HepG2 (cell line): Measurements from ENCODE around the gene SLC18A3. TPM values are rescaled to one million over a fixed set of nuclear protein-coding genes. Genes with fewer than 3 reads are reported as not detected.

Experiments
- EEA1 ChIP-seq: sonication (generic); formaldehyde crosslinking; IDR thresholded peaks from 2 replicates; pipeline ENCODE4 v1.5.1; 2020; ENCODE audit warnings: mild to moderate bottlenecking, missing genetic modification reagents, borderline replicate concordance
- polyA plus RNA-seq, 8 experiments: library from polyadenylated mRNA; depleted of rRNA in 3 of 8; stranded (reverse) in 7 of 8; unstranded in 1 of 8; fragments of >200 nt; fragmentation: Illumina TruSeq in 4 of 8; extraction: Trizol in 4 of 8; gene quantifications; 2 replicates each; pipeline versions ENCODE4 v1.2.1 to v1.2.3, GENCODE V29; 2011 to 2016; ENCODE audit warnings: low read depth in 4 of 8, missing spikeins in 1 of 8, mixed read lengths in 1 of 8; ENCODE audit not compliant: insufficient read depth in 1 of 8
- total RNA-seq, 5 experiments: library from RNA; depleted of rRNA; stranded (reverse); fragments of >200 nt; fragmentation: Illumina TruSeq; extraction: Trizol; gene quantifications; 2 replicates each; pipeline ENCODE4 v1.2.3, GENCODE V29; 2016; ENCODE audit warnings: low read depth in 1 of 5
- TF ChIP-seq, protein P1 (sequence below): sonication (generic); formaldehyde crosslinking; IDR thresholded peaks from 2 replicates; pipeline ENCODE4 v1.5.0; 2020; ENCODE audit warnings: mild to moderate bottlenecking, missing genetic modification reagents
- TF ChIP-seq, protein P2 (sequence below): sonication (generic); formaldehyde crosslinking; IDR thresholded peaks from 2 replicates; pipeline ENCODE4 v1.4.0; 2020; ENCODE audit warnings: missing genetic modification reagents
- TF ChIP-seq, protein P3 (sequence below): IDR thresholded peaks from 2 replicates; pipeline ENCODE4 v1.6.1; 2012; ENCODE audit warnings: low read length, improper control_type of control experiment
- TF ChIP-seq, protein P4 (sequence below): sonication (generic); formaldehyde crosslinking; IDR thresholded peaks from 2 replicates; pipeline ENCODE4 v1.5.0; 2020; ENCODE audit warnings: missing genetic modification reagents
- TF ChIP-seq, protein P5 (sequence below): sonication (generic); formaldehyde crosslinking; IDR thresholded peaks from 2 replicates; pipeline ENCODE4 v1.9.0; 2021; ENCODE audit warnings: mild to moderate bottlenecking, missing genetic modification reagents

The SLC18A3 gene
- total and polyA plus RNA-seq, 2 of the 13 experiments (the other 11 are each of a cell fraction or from before 2014, with no cell fraction given) = not detected

DNA sequence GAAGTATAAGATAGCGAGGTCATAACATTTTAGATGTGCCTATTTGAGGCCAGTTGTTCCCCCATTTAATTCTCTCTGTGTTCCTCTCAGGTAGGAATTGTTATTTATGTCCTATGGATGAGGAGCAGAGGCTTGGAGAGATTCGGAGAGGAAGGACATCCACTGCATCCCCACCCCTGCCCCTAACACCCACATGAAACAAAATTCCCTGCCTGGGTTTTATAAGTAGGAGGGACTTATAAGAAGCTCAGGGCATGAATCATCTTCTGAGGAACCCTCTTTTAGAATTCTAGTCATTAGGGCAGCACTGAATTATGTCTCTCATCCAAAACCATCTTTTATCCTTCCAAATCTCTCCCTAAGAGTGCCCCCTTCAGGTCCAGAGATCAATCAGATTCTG lies 8.7 kb downstream of the SLC18A3 start (continued):
- TF ChIP-seq, protein P1, sequence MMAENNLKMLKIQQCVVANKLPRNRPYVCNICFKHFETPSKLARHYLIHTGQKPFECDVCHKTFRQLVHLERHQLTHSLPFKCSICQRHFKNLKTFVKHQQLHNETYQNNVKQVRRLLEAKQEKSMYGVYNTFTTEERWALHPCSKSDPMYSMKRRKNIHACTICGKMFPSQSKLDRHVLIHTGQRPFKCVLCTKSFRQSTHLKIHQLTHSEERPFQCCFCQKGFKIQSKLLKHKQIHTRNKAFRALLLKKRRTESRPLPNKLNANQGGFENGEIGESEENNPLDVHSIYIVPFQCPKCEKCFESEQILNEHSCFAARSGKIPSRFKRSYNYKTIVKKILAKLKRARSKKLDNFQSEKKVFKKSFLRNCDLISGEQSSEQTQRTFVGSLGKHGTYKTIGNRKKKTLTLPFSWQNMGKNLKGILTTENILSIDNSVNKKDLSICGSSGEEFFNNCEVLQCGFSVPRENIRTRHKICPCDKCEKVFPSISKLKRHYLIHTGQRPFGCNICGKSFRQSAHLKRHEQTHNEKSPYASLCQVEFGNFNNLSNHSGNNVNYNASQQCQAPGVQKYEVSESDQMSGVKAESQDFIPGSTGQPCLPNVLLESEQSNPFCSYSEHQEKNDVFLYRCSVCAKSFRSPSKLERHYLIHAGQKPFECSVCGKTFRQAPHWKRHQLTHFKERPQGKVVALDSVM = no peak
- TF ChIP-seq, protein P2, sequence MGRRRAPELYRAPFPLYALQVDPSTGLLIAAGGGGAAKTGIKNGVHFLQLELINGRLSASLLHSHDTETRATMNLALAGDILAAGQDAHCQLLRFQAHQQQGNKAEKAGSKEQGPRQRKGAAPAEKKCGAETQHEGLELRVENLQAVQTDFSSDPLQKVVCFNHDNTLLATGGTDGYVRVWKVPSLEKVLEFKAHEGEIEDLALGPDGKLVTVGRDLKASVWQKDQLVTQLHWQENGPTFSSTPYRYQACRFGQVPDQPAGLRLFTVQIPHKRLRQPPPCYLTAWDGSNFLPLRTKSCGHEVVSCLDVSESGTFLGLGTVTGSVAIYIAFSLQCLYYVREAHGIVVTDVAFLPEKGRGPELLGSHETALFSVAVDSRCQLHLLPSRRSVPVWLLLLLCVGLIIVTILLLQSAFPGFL (CRISPR knock-in tag) = no peak
- TF ChIP-seq, protein P3, sequence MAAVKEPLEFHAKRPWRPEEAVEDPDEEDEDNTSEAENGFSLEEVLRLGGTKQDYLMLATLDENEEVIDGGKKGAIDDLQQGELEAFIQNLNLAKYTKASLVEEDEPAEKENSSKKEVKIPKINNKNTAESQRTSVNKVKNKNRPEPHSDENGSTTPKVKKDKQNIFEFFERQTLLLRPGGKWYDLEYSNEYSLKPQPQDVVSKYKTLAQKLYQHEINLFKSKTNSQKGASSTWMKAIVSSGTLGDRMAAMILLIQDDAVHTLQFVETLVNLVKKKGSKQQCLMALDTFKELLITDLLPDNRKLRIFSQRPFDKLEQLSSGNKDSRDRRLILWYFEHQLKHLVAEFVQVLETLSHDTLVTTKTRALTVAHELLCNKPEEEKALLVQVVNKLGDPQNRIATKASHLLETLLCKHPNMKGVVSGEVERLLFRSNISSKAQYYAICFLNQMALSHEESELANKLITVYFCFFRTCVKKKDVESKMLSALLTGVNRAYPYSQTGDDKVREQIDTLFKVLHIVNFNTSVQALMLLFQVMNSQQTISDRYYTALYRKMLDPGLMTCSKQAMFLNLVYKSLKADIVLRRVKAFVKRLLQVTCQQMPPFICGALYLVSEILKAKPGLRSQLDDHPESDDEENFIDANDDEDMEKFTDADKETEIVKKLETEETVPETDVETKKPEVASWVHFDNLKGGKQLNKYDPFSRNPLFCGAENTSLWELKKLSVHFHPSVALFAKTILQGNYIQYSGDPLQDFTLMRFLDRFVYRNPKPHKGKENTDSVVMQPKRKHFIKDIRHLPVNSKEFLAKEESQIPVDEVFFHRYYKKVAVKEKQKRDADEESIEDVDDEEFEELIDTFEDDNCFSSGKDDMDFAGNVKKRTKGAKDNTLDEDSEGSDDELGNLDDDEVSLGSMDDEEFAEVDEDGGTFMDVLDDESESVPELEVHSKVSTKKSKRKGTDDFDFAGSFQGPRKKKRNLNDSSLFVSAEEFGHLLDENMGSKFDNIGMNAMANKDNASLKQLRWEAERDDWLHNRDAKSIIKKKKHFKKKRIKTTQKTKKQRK = no peak
- TF ChIP-seq EEA1 (CRISPR knock-in tag) = no peak
- TF ChIP-seq, protein P4, sequence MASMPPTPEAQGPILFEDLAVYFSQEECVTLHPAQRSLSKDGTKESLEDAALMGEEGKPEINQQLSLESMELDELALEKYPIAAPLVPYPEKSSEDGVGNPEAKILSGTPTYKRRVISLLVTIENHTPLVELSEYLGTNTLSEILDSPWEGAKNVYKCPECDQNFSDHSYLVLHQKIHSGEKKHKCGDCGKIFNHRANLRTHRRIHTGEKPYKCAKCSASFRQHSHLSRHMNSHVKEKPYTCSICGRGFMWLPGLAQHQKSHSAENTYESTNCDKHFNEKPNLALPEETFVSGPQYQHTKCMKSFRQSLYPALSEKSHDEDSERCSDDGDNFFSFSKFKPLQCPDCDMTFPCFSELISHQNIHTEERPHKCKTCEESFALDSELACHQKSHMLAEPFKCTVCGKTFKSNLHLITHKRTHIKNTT (CRISPR knock-in tag) = no peak
- TF ChIP-seq, protein P5, sequence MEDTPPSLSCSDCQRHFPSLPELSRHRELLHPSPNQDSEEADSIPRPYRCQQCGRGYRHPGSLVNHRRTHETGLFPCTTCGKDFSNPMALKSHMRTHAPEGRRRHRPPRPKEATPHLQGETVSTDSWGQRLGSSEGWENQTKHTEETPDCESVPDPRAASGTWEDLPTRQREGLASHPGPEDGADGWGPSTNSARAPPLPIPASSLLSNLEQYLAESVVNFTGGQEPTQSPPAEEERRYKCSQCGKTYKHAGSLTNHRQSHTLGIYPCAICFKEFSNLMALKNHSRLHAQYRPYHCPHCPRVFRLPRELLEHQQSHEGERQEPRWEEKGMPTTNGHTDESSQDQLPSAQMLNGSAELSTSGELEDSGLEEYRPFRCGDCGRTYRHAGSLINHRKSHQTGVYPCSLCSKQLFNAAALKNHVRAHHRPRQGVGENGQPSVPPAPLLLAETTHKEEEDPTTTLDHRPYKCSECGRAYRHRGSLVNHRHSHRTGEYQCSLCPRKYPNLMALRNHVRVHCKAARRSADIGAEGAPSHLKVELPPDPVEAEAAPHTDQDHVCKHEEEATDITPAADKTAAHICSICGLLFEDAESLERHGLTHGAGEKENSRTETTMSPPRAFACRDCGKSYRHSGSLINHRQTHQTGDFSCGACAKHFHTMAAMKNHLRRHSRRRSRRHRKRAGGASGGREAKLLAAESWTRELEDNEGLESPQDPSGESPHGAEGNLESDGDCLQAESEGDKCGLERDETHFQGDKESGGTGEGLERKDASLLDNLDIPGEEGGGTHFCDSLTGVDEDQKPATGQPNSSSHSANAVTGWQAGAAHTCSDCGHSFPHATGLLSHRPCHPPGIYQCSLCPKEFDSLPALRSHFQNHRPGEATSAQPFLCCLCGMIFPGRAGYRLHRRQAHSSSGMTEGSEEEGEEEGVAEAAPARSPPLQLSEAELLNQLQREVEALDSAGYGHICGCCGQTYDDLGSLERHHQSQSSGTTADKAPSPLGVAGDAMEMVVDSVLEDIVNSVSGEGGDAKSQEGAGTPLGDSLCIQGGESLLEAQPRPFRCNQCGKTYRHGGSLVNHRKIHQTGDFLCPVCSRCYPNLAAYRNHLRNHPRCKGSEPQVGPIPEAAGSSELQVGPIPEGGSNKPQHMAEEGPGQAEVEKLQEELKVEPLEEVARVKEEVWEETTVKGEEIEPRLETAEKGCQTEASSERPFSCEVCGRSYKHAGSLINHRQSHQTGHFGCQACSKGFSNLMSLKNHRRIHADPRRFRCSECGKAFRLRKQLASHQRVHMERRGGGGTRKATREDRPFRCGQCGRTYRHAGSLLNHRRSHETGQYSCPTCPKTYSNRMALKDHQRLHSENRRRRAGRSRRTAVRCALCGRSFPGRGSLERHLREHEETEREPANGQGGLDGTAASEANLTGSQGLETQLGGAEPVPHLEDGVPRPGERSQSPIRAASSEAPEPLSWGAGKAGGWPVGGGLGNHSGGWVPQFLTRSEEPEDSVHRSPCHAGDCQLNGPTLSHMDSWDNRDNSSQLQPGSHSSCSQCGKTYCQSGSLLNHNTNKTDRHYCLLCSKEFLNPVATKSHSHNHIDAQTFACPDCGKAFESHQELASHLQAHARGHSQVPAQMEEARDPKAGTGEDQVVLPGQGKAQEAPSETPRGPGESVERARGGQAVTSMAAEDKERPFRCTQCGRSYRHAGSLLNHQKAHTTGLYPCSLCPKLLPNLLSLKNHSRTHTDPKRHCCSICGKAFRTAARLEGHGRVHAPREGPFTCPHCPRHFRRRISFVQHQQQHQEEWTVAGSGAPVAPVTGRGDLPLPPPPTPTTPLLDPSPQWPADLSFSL = no peak
